ENCODE measurements around the gene MAIP1.
A peak's percentile ranks its signal among the peaks of the same experiment; 100 is the strongest.

Gene MAIP1

DNA sequence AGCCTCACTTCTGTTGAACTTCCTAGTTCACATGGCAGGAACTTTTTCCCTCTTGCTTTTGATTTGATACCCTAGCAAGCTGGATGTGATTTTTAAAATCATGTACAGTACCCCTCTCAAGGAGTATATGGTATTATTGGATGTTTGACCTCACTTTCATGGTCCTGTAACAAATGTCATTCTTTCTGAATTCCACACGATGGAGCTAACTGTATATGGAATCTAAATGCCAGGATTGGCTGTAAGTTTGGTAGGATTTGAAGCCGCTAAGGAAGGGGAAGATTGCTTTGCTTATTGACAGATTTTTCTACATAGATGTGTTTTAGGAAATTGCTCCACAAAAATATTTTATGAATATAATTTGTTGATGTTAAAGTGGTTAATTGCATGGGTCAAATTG, 18.3 kb downstream of the MAIP1 start:
- DNase-seq = peak in 1 of 2 donors; percentile 65
- no peak overlapping the region for H3K4me3 ChIP-seq (ENCODE audit: low read depth, low read length)
- no peaks in the 10 kb centered on the region for H3K79me2 ChIP-seq (ENCODE audit: control insufficient read depth, insufficient read depth, low read length, poor library complexity)
- no peak overlapping the region for H2BK120ac ChIP-seq (ENCODE audit: insufficient read depth, low read length, poor library complexity)
- H3K27me3 ChIP-seq (ENCODE audit: insufficient read depth, low read length) = no peaks in the 10 kb centered on the region
- no peaks in the 10 kb centered on the region for H3K4me1 ChIP-seq (ENCODE audit: control insufficient read depth in 1 of 2, insufficient read depth in 2 of 2, low read length in 2 of 2)
- H2AFZ ChIP-seq (ENCODE audit: insufficient read depth, low read length, poor library complexity) = no peak overlapping the region
- H3K18ac ChIP-seq (ENCODE audit: low read length) = no peak overlapping the region
- H2BK5ac ChIP-seq (ENCODE audit: low read depth, low read length, poor library complexity) = no peak overlapping the region
- H3K14ac ChIP-seq (ENCODE audit: low read length) = no peak overlapping the region
- no peak overlapping the region for H2BK12ac ChIP-seq (ENCODE audit: low read length)
- H3K36me3 ChIP-seq (ENCODE audit: control insufficient read depth in 1 of 2, insufficient read depth in 2 of 2, low read length in 2 of 2) = peaks cover 2% of the 10 kb centered on the region in 2 experiments
- no peak overlapping the region for H4K91ac ChIP-seq (ENCODE audit: low read depth, low read length)
- no peak overlapping the region for H3K23ac ChIP-seq (ENCODE audit: low read length)
- H4K12ac ChIP-seq (ENCODE audit: low read depth, low read length) = no peak overlapping the region
- no peak overlapping the region for H3K4me2 ChIP-seq (ENCODE audit: low read length)
- no peak overlapping the region for H4K8ac ChIP-seq (ENCODE audit: low read depth, low read length)
- no peak overlapping the region for H2AK5ac ChIP-seq (ENCODE audit: low read length)
- H3K79me1 ChIP-seq (ENCODE audit: low read length) = no peaks in the 10 kb centered on the region
- H3K27ac ChIP-seq (ENCODE audit: low read depth, low read length) = no peak overlapping the region
- H3K9me3 ChIP-seq (ENCODE audit: insufficient read depth, low read depth, low read length) = no peaks in the 10 kb centered on the region
- no CpG with 5 or more reads among the region's 2 CpGs for WGBS (ENCODE audit: extremely low coverage, insufficient coverage, insufficient read length)
- no peak overlapping the region for H3K9ac ChIP-seq (ENCODE audit: low read length)
- no peak overlapping the region for H3K4ac ChIP-seq (ENCODE audit: low read depth, low read length)

DNA sequence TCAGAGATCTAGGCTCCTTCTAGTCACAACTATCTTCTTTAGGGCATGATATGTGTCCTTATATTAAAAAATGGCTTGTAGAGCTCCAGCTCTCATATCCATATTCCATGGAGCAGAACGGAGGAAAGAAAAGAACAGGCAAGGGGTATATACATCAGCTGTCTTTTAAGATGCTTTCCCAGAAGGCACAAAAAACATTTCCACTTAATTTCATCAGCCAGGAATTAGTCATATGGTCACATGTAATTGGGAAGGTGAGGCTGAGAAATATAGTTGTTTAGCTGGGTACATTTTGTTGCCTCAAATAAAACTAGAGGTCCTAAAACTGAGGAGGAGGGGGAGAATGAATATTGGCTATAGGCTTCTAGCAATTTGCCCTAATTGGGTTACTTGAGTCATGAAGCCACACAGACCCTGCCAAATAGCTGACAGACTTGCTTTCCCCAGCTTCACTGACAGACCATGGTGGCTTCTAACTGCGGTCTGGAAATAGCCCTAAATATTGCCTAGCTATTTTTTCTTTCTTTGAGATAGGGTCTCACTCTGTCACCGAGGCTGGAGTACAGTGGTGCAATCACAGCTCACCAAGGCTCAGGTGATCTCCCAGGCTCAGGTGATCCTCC, 20.0 kb downstream of the MAIP1 start:
- no CpG with 5 or more reads among the region's 3 CpGs for WGBS (ENCODE audit: extremely low coverage, insufficient coverage, insufficient read length)
- H3K23ac ChIP-seq (ENCODE audit: low read length) = no peak overlapping the region
- H3K18ac ChIP-seq (ENCODE audit: low read length) = no peak overlapping the region
- H3K9me3 ChIP-seq (ENCODE audit: insufficient read depth, low read depth, low read length) = no peaks in the 10 kb centered on the region
- no peak for DNase-seq
- H3K4me3 ChIP-seq (ENCODE audit: low read depth, low read length) = no peak overlapping the region
- H3K4me1 ChIP-seq (ENCODE audit: control insufficient read depth in 1 of 2, insufficient read depth in 2 of 2, low read length in 2 of 2) = no peaks in the 10 kb centered on the region
- H2AFZ ChIP-seq (ENCODE audit: insufficient read depth, low read length, poor library complexity) = no peak overlapping the region
- no peak overlapping the region for H4K8ac ChIP-seq (ENCODE audit: low read depth, low read length)
- no peak overlapping the region for H3K27ac ChIP-seq (ENCODE audit: low read depth, low read length)
- no peak overlapping the region for H2BK120ac ChIP-seq (ENCODE audit: insufficient read depth, low read length, poor library complexity)
- no peak overlapping the region for H2AK5ac ChIP-seq (ENCODE audit: low read length)
- no peak overlapping the region for H3K4ac ChIP-seq (ENCODE audit: low read depth, low read length)
- no peaks in the 10 kb centered on the region for H3K79me2 ChIP-seq (ENCODE audit: control insufficient read depth, insufficient read depth, low read length, poor library complexity)
- H3K79me1 ChIP-seq (ENCODE audit: low read length) = no peaks in the 10 kb centered on the region
- no peak overlapping the region for H4K12ac ChIP-seq (ENCODE audit: low read depth, low read length)
- H3K27me3 ChIP-seq (ENCODE audit: insufficient read depth, low read length) = no peaks in the 10 kb centered on the region
- no peak overlapping the region for H2BK5ac ChIP-seq (ENCODE audit: low read depth, low read length, poor library complexity)
- no peaks in the 10 kb centered on the region for H3K36me3 ChIP-seq (ENCODE audit: control insufficient read depth in 1 of 2, insufficient read depth in 2 of 2, low read length in 2 of 2)
- H3K4me2 ChIP-seq (ENCODE audit: low read length) = no peak overlapping the region
- H3K9ac ChIP-seq (ENCODE audit: low read length) = no peak overlapping the region
- H2BK12ac ChIP-seq (ENCODE audit: low read length) = no peak overlapping the region
- H3K14ac ChIP-seq (ENCODE audit: low read length) = no peak overlapping the region
- H4K91ac ChIP-seq (ENCODE audit: low read depth, low read length) = no peak overlapping the region

DNA sequence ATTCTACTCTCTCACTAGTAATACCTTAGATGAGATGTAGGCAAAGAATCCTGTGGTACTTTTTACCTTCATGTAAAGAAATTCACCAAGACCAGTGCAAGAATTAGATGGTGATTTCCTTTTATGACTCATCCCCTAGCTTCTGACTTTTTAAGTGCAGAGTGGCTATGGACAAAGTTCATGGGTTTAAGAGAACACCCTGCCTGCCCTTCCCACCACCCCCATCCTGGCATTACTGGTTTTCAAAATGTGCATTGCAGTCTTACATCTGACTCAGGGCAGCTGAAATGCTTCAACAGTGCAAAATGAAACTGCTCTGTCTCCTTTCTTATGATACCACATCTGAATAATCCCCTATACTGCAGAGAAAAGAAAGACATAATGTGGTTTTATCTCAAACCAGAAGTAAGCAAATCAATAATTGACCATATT, 22.6 kb downstream of the MAIP1 start:
- Histone ChIP-seq H3K4me1 (ENCODE audit: control insufficient read depth in 1 of 2, insufficient read depth in 2 of 2, low read length in 2 of 2) (peaks cover 0 to 2% of the 10 kb centered on the region in 2 experiments), H3K27ac (ENCODE audit: low read depth, low read length) (no peak overlapping the region), H2AFZ (ENCODE audit: insufficient read depth, low read length, poor library complexity) (no peak overlapping the region), H2AK5ac (ENCODE audit: low read length) (no peak overlapping the region), H3K9me3 (ENCODE audit: insufficient read depth, low read depth, low read length) (no peaks in the 10 kb centered on the region), H2BK5ac (ENCODE audit: low read depth, low read length, poor library complexity) (no peak overlapping the region), H3K4me3 (ENCODE audit: low read depth, low read length) (no peak overlapping the region), H3K14ac (ENCODE audit: low read length) (no peak overlapping the region), H4K91ac (ENCODE audit: low read depth, low read length) (no peak overlapping the region), H3K36me3 (ENCODE audit: control insufficient read depth in 1 of 2, insufficient read depth in 2 of 2, low read length in 2 of 2) (no peaks in the 10 kb centered on the region), H2BK12ac (ENCODE audit: low read length) (no peak overlapping the region), H4K8ac (ENCODE audit: low read depth, low read length) (no peak overlapping the region), H3K27me3 (ENCODE audit: insufficient read depth, low read length) (no peaks in the 10 kb centered on the region), H2BK120ac (ENCODE audit: insufficient read depth, low read length, poor library complexity) (no peak overlapping the region), H3K4ac (ENCODE audit: low read depth, low read length) (no peak overlapping the region), H3K23ac (ENCODE audit: low read length) (no peak overlapping the region), H4K12ac (ENCODE audit: low read depth, low read length) (no peak overlapping the region), H3K9ac (ENCODE audit: low read length) (no peak overlapping the region), H3K18ac (ENCODE audit: low read length) (no peak overlapping the region), H3K79me1 (ENCODE audit: low read length) (no peaks in the 10 kb centered on the region), H3K4me2 (ENCODE audit: low read length) (no peak overlapping the region), H3K79me2 (ENCODE audit: control insufficient read depth, insufficient read depth, low read length, poor library complexity) (no peaks in the 10 kb centered on the region)
- peak; percentile 79 to 87 for DNase-seq

DNA sequence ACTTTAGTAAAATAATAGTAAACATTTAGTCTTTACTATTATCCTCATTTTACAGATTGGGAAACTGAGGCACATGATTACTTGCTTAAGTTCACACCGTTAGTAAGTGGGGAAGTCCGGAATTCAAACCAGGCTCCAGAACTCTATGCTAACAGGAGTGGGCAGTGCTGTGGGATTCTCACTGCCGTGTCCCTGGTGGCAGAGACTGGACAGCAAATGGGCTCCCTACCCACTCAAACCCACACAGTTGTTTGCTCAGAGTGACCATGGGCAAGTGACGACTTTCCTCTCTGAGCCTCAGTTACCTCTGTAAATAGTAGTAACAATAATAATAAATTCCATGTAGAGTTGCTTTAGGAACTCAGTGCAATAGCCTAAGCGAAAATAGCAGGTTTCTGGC, 24.0 kb downstream of the MAIP1 start:
- H2AFZ ChIP-seq (ENCODE audit: insufficient read depth, low read length, poor library complexity) = no peak overlapping the region
- H3K4ac ChIP-seq (ENCODE audit: low read depth, low read length) = no peak overlapping the region
- H3K23ac ChIP-seq (ENCODE audit: low read length) = no peak overlapping the region
- WGBS (ENCODE audit: extremely low coverage, insufficient coverage, insufficient read length) = no CpG with 5 or more reads among the region's 5 CpGs
- H4K12ac ChIP-seq (ENCODE audit: low read depth, low read length) = no peak overlapping the region
- H3K79me2 ChIP-seq (ENCODE audit: control insufficient read depth, insufficient read depth, low read length, poor library complexity) = no peaks in the 10 kb centered on the region
- peak overlapping the region; percentile 87 for H3K4me2 ChIP-seq (ENCODE audit: low read length)
- no peak overlapping the region for H2BK120ac ChIP-seq (ENCODE audit: insufficient read depth, low read length, poor library complexity)
- H3K9ac ChIP-seq (ENCODE audit: low read length) = no peak overlapping the region
- no peak overlapping the region for H4K8ac ChIP-seq (ENCODE audit: low read depth, low read length)
- H3K36me3 ChIP-seq (ENCODE audit: control insufficient read depth in 1 of 2, insufficient read depth in 2 of 2, low read length in 2 of 2) = no peaks in the 10 kb centered on the region
- H3K27ac ChIP-seq (ENCODE audit: low read depth, low read length) = no peak overlapping the region
- no peaks in the 10 kb centered on the region for H3K9me3 ChIP-seq (ENCODE audit: insufficient read depth, low read depth, low read length)
- no peaks in the 10 kb centered on the region for H3K27me3 ChIP-seq (ENCODE audit: insufficient read depth, low read length)
- no peak overlapping the region for H2AK5ac ChIP-seq (ENCODE audit: low read length)
- no peak for DNase-seq
- H3K79me1 ChIP-seq (ENCODE audit: low read length) = no peaks in the 10 kb centered on the region
- peaks cover 0 to 2% of the 10 kb centered on the region in 2 experiments for H3K4me1 ChIP-seq (ENCODE audit: control insufficient read depth in 1 of 2, insufficient read depth in 2 of 2, low read length in 2 of 2)
- H4K91ac ChIP-seq (ENCODE audit: low read depth, low read length) = no peak overlapping the region
- H3K18ac ChIP-seq (ENCODE audit: low read length) = no peak overlapping the region
- H3K14ac ChIP-seq (ENCODE audit: low read length) = no peak overlapping the region
- no peak overlapping the region for H3K4me3 ChIP-seq (ENCODE audit: low read depth, low read length)
- no peak overlapping the region for H2BK12ac ChIP-seq (ENCODE audit: low read length)
- no peak overlapping the region for H2BK5ac ChIP-seq (ENCODE audit: low read depth, low read length, poor library complexity)
